HG03139 (cell line): ENCODE measurements around the gene STBD1.
"Not testable (repeated sequence)": the region's sequence is repeated elsewhere in the genome, so short reads cannot be mapped to it uniquely, and the experiment has no call there.

Source experiments
- ATAC-seq: cut with Tn5 transposase; IDR thresholded peaks from one replicate; pipeline ENCODE4 v1.9.1; 2021; ENCODE audit not compliant: unreplicated experiment

Gene STBD1

DNA sequence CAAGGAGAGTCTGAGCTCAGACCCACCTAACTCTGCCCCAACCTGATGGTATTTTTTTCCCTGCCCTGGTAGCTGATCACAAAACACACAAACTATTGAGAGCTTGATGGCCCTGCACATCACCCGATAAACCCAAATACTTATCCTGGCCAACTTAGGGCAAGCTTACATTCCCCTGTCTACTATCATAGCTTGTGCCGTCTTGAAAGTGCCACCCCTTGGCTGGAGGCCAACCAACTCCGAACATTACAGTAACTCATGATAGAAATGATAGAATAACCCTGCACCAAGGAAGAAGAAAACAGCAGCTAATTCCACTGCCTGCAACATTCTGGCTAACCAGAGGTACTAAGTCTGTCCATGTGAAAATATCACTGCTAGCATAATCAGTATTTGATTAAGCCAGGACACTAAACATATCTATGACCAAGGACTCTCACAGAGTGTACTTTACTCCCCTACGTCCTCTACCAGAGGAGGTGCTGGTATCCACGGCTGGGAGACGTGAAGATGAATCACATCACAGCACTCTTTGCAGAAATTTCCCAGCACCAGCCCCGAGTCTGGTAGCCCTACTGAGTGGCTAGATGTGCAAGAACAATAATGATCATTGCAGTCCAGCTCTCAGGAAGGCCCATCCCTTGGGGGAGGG lies 8.9 kb downstream of the STBD1 start:
- no peak for ATAC-seq

- no peak for ATAC-seq
Observed at GRCh38 chr4:76316131-76316530, 9.6 kb downstream of the STBD1 start.

DNA sequence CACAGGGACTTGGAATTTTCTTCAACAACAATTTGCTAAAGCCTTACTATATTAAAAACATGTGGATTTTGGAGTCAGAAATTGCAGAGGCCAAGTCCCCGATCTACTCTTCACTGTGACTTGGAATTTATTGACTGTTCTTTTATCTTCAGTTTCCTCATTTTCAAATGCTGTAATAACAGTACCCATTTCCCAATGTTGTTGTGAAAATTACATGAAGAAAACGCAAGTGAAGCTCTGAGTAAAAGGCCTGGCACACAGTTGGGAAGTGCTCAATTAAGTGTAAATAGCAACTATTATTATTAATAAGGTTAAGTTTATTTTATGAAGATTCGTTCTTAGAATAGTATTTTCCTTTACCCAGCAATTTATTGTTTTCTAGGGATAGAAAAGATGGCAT lies 15.7 kb downstream of the STBD1 start:
- no peak for ATAC-seq

DNA sequence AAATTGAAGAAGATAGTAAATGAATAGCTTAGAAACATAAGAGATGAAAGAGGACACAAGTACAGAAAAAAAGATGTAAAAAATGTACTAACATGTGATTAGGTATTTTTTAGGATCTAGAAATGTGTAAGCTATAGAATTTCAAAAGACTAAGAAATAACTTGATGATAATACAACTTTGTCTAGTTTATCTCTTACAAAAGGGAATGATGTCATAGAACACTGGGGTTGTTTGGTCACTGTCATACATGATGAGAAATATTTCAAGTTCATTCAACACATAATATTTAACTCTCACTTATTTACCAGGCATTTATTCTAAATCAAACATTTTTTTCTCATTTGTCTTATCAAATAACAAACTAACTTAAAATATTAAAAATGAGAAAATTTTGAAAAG lies 18.5 kb downstream of the STBD1 start:
- no peak for ATAC-seq

GRCh38 chr4:76326515-76326914 lies 20.0 kb downstream of the STBD1 start:
- no peak for ATAC-seq

- no peak for ATAC-seq
Observed at GRCh38 chr4:76334885-76335284, 28.4 kb downstream of the STBD1 start.

- ATAC-seq: no peak
Observed at GRCh38 chr4:76339364-76339763, 32.8 kb downstream of the STBD1 start.

- no peak for ATAC-seq
Observed at GRCh38 chr4:76341063-76341462, 34.5 kb downstream of the STBD1 start.

GRCh38 chr4:76342191-76342590 lies 35.7 kb downstream of the STBD1 start:
- no peak for ATAC-seq

DNA sequence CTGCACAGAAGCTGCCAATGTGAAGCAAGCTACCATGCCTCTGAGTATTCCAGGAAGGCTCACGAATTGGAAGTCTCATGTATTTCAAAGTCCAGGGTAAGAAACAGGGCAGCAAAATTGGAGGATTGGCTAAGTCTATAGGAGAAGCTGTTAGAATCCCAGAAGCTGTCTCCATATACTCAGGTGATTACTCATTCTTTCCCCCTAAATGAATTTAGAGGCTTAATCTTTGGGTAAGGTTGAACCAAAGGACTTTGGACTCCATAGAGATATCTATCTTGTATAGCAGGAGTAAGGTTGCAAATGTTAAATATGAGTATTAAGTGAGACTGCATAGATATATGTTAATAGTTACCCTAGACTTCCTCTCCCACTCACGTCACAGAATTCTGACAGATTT lies 36.3 kb downstream of the STBD1 start:
- no peak for ATAC-seq

GRCh38 chr4:76354517-76355473 lies 48.3 kb downstream of the STBD1 start:
- no peak for ATAC-seq

DNA sequence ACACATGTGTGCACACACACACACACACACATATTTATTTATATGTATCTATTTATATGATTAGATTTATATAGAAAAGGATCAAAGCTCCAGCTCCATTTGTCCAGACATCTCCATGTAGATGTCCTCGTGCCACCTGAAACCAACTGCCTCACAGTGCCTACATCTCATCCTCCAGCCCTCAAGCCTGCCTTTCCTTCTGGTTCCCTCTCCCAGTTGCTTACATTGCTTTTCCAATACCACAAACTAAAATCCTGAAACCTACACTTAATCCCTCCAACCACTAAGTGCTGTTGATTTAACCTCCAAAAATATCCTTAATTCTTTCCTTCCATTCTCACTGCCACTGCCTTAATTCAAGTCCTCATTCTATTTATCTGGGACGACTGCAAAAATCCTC lies 51.4 kb downstream of the STBD1 start:
- no peak for ATAC-seq

- ATAC-seq: not testable (repeated sequence)
Observed at GRCh38 chr4:76359881-76360466, 53.4 kb downstream of the STBD1 start.
